HG02610 (cell line): ENCODE results near the gene CD8B2.
"Not testable (repeated sequence)": the region's sequence is repeated elsewhere in the genome, so short reads cannot be mapped to it uniquely, and the experiment has no call there.

Source experiments
- ATAC-seq: cut with Tn5 transposase; IDR thresholded peaks from one replicate; pipeline ENCODE4 v1.9.1; 2021; ENCODE audit warnings: mild to moderate bottlenecking, moderate library complexity; ENCODE audit not compliant: unreplicated experiment

Gene CD8B2

GRCh38 chr2:106511476-106511901 is 24.3 kb downstream of the CD8B2 start:
- ATAC-seq: not testable (repeated sequence)

GRCh38 chr2:106511934-106512333 is 24.8 kb downstream of the CD8B2 start:
- not testable (repeated sequence) for ATAC-seq

- not testable (repeated sequence) for ATAC-seq
Measured at GRCh38 chr2:106513391-106513790, 26.2 kb downstream of the CD8B2 start.

- not testable (repeated sequence) for ATAC-seq
Measured at GRCh38 chr2:106514827-106515226, 27.7 kb downstream of the CD8B2 start.

- no peak for ATAC-seq
Measured at GRCh38 chr2:106516436-106516835, 29.3 kb downstream of the CD8B2 start.

- no peak for ATAC-seq
Measured at GRCh38 chr2:106516864-106517263, 29.7 kb downstream of the CD8B2 start.

GRCh38 chr2:106517329-106517728 is 30.2 kb downstream of the CD8B2 start:
- no peak for ATAC-seq

GRCh38 chr2:106519767-106520166 is 32.6 kb downstream of the CD8B2 start:
- no peak for ATAC-seq

- no peak for ATAC-seq
Measured at GRCh38 chr2:106521016-106521415, 33.9 kb downstream of the CD8B2 start.

GRCh38 chr2:106523976-106524665 is 37.0 kb downstream of the CD8B2 start:
- ATAC-seq: no peak

GRCh38 chr2:106530866-106531265 is 43.7 kb downstream of the CD8B2 start:
- ATAC-seq: no peak

- ATAC-seq: no peak
Measured at GRCh38 chr2:106531676-106532214, 44.6 kb downstream of the CD8B2 start.

GRCh38 chr2:106532236-106532635 is 45.1 kb downstream of the CD8B2 start:
- no peak for ATAC-seq

GRCh38 chr2:106534471-106534870 is 47.3 kb downstream of the CD8B2 start:
- no peak for ATAC-seq

- no peak for ATAC-seq
Measured at GRCh38 chr2:106536490-106536889, 49.3 kb downstream of the CD8B2 start.

GRCh38 chr2:106537047-106537446 is 49.9 kb downstream of the CD8B2 start:
- ATAC-seq: no peak

- no peak for ATAC-seq
Measured at GRCh38 chr2:106537791-106538191, 50.6 kb downstream of the CD8B2 start.

- no peak for ATAC-seq
Measured at GRCh38 chr2:106540886-106541285, 53.7 kb downstream of the CD8B2 start.

GRCh38 chr2:106541333-106541732 is 54.2 kb downstream of the CD8B2 start:
- no peak for ATAC-seq

- ATAC-seq: peak; percentile 92
Measured at GRCh38 chr2:106542746-106543359, 55.7 kb downstream of the CD8B2 start.

- ATAC-seq: no peak
Measured at GRCh38 chr2:106545007-106545406, 57.8 kb downstream of the CD8B2 start.

GRCh38 chr2:106546391-106546990 is 59.3 kb downstream of the CD8B2 start:
- ATAC-seq: no peak
